OCI-LY3 (cell line): Measurements from ENCODE around the gene TPGS1.
"Not testable (repeated sequence)": the region's sequence is repeated elsewhere in the genome, so short reads cannot be mapped to it uniquely, and the experiment has no call there.

Experiments
- H2AFZ ChIP-seq: fragments of 200-600, 300-600 bp; shearing (Covaris generic); 2 replicates; pipeline ENCODE4 v1.6.0; 2014; ENCODE audit warnings: antibody characterized with exemption, low read depth, low read length
- H3K27ac ChIP-seq: fragments of 200-600, 300-600 bp; sonication (generic); 2 replicates; pipeline ENCODE4 v1.5.1; 2014; ENCODE audit warnings: mild to moderate bottlenecking, low read length, moderate library complexity, mixed read lengths
- H3K27me3 ChIP-seq: fragments of 200-600, 300-600 bp; sonication (generic); 2 replicates; pipeline ENCODE4 v1.6.1; 2014; ENCODE audit warnings: low read depth, low read length, mixed read lengths
- H3K36me3 ChIP-seq: fragments of 200-600, 300-600 bp; sonication (generic); replicated peaks from 2 replicates; pipeline ENCODE3; 2014; ENCODE audit warnings: low read depth, low read length, mixed read lengths
- H3K4me1 ChIP-seq: fragments of 300-600, 200-600 bp; sonication (generic); 2 replicates; pipeline ENCODE4 v1.6.1; 2014; ENCODE audit warnings: low read length, mixed read lengths
- H3K4me2 ChIP-seq: fragments of 200-600, 300-600 bp; sonication (generic); 2 replicates; pipeline ENCODE4 v1.6.1; 2014; ENCODE audit warnings: low read length, mixed read lengths
- H3K4me3 ChIP-seq: fragments of 300-600, 200-600 bp; sonication (generic); 2 replicates; pipeline ENCODE4 v1.5.1; 2014; ENCODE audit warnings: antibody characterized with exemption, mild to moderate bottlenecking, low read length, moderate library complexity
- H3K79me2 ChIP-seq: fragments of 300-600, 200-600 bp; shearing (Covaris generic); 2 replicates; pipeline ENCODE4 v1.6.1; 2014; ENCODE audit warnings: mild to moderate bottlenecking, low read length, mixed read lengths
- H3K9ac ChIP-seq: fragments of 300-600, 200-600 bp; shearing (Covaris generic); 2 replicates; pipeline ENCODE4 v1.6.0; 2014; ENCODE audit warnings: mild to moderate bottlenecking, low read length, moderate library complexity
- H3K9me3 ChIP-seq: fragments of 200-600, 300-600 bp; shearing (Covaris generic); 2 replicates; pipeline ENCODE4 v1.6.1; 2014; ENCODE audit warnings: low read length, mixed read lengths; ENCODE audit not compliant: insufficient read depth
- H4K20me1 ChIP-seq: fragments of 200-600, 300-600 bp; sonication (generic); 2 replicates; pipeline ENCODE4 v1.6.1; 2016; ENCODE audit warnings: low read length, mixed read lengths; ENCODE audit not compliant: insufficient read depth
- EZH2phosphoT487 ChIP-seq: fragments of 200-600 bp; shearing (Covaris generic); IDR thresholded peaks from 2 replicates; pipeline ENCODE4 v1.6.1; 2018; ENCODE audit warnings: antibody characterized with exemption, mixed run types, low read depth
- TF ChIP-seq, protein P1 (sequence below): fragments of 200-600, 300-600 bp; sonication (generic); IDR thresholded peaks from 2 replicates; pipeline ENCODE4 v1.5.1; 2014; ENCODE audit warnings: antibody characterized with exemption, low read length, low read depth

TPGS1 gene

DNA sequence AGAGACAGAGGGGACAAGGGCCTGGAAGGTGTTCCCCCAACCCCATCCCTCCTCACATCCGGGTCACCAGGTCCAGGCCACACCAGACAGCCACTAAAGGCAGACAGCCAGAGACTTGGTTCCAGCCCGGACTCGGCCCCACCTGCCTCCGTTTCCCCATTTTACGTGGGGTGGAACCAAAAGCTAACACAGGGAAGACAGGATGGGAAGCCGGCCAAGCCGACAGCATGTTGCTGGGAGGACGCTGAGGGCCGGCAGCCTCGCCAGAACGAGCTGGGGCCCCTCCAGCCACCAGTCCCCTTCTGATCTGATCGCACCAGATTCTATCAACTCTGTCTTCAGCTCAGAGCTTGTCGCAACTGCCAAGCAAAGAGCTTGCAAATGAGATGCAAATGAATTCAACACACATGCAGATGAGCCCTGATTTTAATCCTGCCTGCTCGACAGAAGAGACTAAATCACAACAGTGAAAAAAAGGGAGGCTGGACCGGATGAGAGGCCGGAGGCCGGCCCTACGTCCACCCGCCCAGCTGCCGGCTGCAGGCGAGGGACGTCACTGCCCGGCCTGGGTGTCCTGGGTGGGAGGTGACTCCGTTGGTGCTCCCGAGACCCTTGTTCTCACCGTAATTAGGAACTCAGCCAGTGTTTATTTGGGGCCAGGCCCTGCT lies 28.9 kb upstream of the TPGS1 start:
- no peak for TF ChIP-seq EZH2phosphoT487
- TF ChIP-seq, protein P1, sequence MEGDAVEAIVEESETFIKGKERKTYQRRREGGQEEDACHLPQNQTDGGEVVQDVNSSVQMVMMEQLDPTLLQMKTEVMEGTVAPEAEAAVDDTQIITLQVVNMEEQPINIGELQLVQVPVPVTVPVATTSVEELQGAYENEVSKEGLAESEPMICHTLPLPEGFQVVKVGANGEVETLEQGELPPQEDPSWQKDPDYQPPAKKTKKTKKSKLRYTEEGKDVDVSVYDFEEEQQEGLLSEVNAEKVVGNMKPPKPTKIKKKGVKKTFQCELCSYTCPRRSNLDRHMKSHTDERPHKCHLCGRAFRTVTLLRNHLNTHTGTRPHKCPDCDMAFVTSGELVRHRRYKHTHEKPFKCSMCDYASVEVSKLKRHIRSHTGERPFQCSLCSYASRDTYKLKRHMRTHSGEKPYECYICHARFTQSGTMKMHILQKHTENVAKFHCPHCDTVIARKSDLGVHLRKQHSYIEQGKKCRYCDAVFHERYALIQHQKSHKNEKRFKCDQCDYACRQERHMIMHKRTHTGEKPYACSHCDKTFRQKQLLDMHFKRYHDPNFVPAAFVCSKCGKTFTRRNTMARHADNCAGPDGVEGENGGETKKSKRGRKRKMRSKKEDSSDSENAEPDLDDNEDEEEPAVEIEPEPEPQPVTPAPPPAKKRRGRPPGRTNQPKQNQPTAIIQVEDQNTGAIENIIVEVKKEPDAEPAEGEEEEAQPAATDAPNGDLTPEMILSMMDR, result no peak
- H3K9ac ChIP-seq, result no peak overlapping the region

DNA sequence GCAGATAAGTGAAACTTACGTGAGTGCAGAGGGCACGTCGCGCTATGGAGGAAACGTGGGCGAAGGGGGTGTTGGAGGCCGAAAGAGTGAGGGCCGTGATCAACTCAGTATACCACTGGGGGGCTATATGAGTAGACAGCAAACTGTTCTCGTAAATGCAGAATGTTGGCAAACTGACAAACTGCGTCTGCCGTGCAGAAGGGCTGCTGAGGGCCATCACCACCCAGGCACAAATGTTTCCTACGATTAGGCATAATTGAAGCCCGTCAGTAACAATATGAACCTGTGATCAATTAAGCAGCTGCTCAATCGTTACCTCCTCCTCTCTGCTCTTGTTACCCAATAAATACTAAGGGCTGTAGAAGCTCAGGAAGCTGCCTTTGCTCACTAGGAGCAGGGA lies 28.3 kb upstream of the TPGS1 start:
- TF ChIP-seq, protein P1, result no peak
- no peak for TF ChIP-seq EZH2phosphoT487
- H3K27ac ChIP-seq, result no peak overlapping the region
- peaks cover 12% of the 10 kb centered on the region; the same call in 1 of the 2 replicates for H3K9me3 ChIP-seq
- H3K4me1 ChIP-seq, result no peaks in the 10 kb centered on the region
- H3K9ac ChIP-seq, result no peak overlapping the region
- H4K20me1 ChIP-seq, result no peaks in the 10 kb centered on the region
- H3K4me2 ChIP-seq, result no peak overlapping the region
- H3K4me3 ChIP-seq, result no peak overlapping the region
- H3K36me3 ChIP-seq, result no peaks in the 10 kb centered on the region
- H3K27me3 ChIP-seq, result no peaks in the 10 kb centered on the region
- H2AFZ ChIP-seq, result no peak overlapping the region
- H3K79me2 ChIP-seq, result no peaks in the 10 kb centered on the region

More for the DNA sequence above, 28.9 kb upstream of the TPGS1 start:
- H3K4me2 ChIP-seq, result no peak overlapping the region
- H3K27me3 ChIP-seq, result no peaks in the 10 kb centered on the region
- H4K20me1 ChIP-seq, result no peaks in the 10 kb centered on the region
- no peak overlapping the region for H3K4me3 ChIP-seq
- H3K36me3 ChIP-seq, result no peaks in the 10 kb centered on the region
- H2AFZ ChIP-seq, result no peak overlapping the region
- H3K79me2 ChIP-seq, result no peaks in the 10 kb centered on the region
- no peaks in the 10 kb centered on the region for H3K4me1 ChIP-seq
- no peak overlapping the region for H3K27ac ChIP-seq
- peaks cover 12% of the 10 kb centered on the region; the same call in 1 of the 2 replicates for H3K9me3 ChIP-seq

DNA sequence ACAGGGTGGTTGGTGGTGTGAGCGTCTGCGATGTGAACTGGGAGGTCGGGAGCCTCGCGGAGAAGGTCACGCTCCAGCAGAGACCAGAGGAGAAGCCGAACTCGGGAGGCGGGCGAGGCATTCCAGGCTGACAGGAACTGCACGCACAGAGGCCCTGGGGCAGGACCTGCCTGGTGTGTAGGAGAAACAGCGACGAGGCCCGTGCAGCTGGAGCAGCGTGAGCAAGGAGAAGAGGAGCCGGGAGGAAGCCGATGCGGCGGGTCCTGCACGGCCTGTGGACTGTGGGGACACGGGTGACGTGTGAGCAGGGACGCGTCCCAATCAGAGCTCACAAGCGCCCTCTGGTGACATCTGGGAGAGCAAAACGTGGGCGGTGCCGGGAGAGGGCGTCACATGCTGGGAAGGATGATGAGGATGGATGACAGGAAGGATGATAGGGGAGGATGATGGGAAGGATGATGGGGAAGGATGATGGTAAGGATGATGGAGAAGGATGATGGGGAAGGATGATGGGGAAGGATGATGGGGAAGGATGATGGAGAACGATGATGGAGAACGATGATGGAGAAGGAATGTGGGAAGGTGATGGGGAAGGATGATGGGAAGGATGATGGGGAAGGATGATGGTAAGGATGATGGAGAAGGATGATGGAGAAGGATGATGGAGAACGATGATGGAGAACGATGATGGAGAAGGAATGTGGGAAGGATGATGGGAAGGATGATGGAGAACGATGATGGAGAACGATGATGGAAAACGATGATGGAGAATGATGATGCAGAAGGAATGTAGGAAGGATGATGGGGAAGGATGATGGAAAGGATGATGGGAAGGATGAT lies 27.1 kb upstream of the TPGS1 start:
- Histone ChIP-seq H3K9ac (no peak overlapping the region), H3K36me3 (no peaks in the 10 kb centered on the region), H4K20me1 (no peaks in the 10 kb centered on the region), H2AFZ (no peak overlapping the region), H3K4me1 (no peaks in the 10 kb centered on the region), H3K9me3 (peaks cover 12% of the 10 kb centered on the region; the same call in 1 of the 2 replicates), H3K27ac (no peak overlapping the region), H3K4me2 (no peak overlapping the region), H3K4me3 (no peak overlapping the region), H3K27me3 (no peaks in the 10 kb centered on the region), H3K79me2 (no peaks in the 10 kb centered on the region)
- no peak for TF ChIP-seq EZH2phosphoT487

DNA sequence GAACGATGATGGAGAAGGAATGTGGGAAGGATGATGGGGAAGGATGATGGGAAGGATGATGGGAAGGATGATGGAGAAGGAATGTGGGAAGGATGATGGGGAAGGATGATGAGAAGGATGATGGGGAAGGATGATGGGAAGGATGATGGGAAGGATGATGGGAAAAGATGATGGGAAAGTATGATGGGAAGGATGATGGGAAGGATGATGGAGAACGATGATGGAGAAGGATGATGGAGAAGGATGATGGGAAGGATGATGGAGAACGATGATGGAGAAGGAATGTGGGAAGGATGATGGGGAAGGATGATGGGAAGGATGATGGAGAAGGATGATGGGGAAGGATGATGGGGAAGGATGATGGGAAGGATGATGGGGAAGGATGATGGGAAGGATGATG lies 26.2 kb upstream of the TPGS1 start:
- not testable (repeated sequence) for H3K4me1 ChIP-seq, H3K79me2 ChIP-seq, H3K27ac ChIP-seq, H3K27me3 ChIP-seq, H3K36me3 ChIP-seq, H2AFZ ChIP-seq, H3K4me2 ChIP-seq, H3K9ac ChIP-seq, H3K4me3 ChIP-seq, H4K20me1 ChIP-seq
- H3K9me3 ChIP-seq, result peaks cover 12% of the 10 kb centered on the region; the same call in 1 of the 2 replicates
